CD4-positive, CD25-positive, alpha-beta regulatory T cell (primary cell): ENCODE results near the gene USP17L26. TPM values are rescaled to one million over a fixed set of nuclear protein-coding genes. Genes with fewer than 3 reads are reported as not detected.
"Not testable (repeated sequence)": the region's sequence is repeated elsewhere in the genome, so short reads cannot be mapped to it uniquely, and the experiment has no call there.

Experiments
- ATAC-seq, 2 donors: fragments of 150-1000 bp; cut with Tn5 transposase; one replicate each; pipeline ENCODE4 v1.10.0; 2021; ENCODE audit warnings: low read depth in 2 of 2, moderate number of reproducible peaks in 2 of 2, moderate library complexity in 1 of 2
- DNase-seq, 3 donors: peaks; one replicate each; pipeline versions ENCODE4 v3.0.0 to v3.0.0-alpha.2; 2012 to 2022; ENCODE audit warnings: mixed read lengths in 1 of 3
- H3K27ac ChIP-seq: one replicate; pipeline ENCODE4 v1.7.0; 2013; ENCODE audit warnings: mild to moderate bottlenecking, low read length; ENCODE audit not compliant: insufficient read depth, poor library complexity, severe bottlenecking
- H3K27me3 ChIP-seq: one replicate; pipeline ENCODE4 v1.7.0; 2013; ENCODE audit warnings: low read length; ENCODE audit not compliant: control insufficient read depth, insufficient read depth
- H3K36me3 ChIP-seq: one replicate; pipeline ENCODE4 v1.7.0; 2013; ENCODE audit warnings: mild to moderate bottlenecking, low read length, moderate library complexity; ENCODE audit not compliant: control insufficient read depth, insufficient read depth
- H3K4me1 ChIP-seq: 2 replicates; pipeline ENCODE4 v1.7.0; 2013; ENCODE audit warnings: mild to moderate bottlenecking, low read length; ENCODE audit not compliant: insufficient read depth, control insufficient read depth, poor library complexity, severe bottlenecking
- H3K4me3 ChIP-seq: one replicate; pipeline ENCODE4 v1.7.0; 2013; ENCODE audit warnings: low read depth, mild to moderate bottlenecking, low read length, moderate library complexity
- H3K9me3 ChIP-seq, 2 experiments: 1 replicate in 1 of 2; 2 replicates in 1 of 2; pipeline ENCODE4 v1.7.0; 2013; ENCODE audit warnings: low read length in 2 of 2, mild to moderate bottlenecking in 1 of 2, moderate library complexity in 1 of 2; ENCODE audit not compliant: control insufficient read depth in 2 of 2
- H3K27ac Mint-ChIP-seq, 3 donors: one replicate each; pipeline ENCODE4 v1.8.0; 2020 to 2022; ENCODE audit warnings: mild to moderate bottlenecking in 3 of 3, mixed read lengths in 3 of 3, moderate library complexity in 2 of 3
- H3K27me3 Mint-ChIP-seq: one replicate; pipeline ENCODE4 v1.8.0; 2022; ENCODE audit warnings: mild to moderate bottlenecking, mixed read lengths
- H3K36me3 Mint-ChIP-seq: one replicate; pipeline ENCODE4 v1.8.0; 2020; ENCODE audit warnings: mixed read lengths
- H3K4me1 Mint-ChIP-seq, 4 donors: one replicate each; pipeline ENCODE4 v1.8.0; 2020 to 2022; ENCODE audit warnings: mixed read lengths in 4 of 4, mild to moderate bottlenecking in 1 of 4
- H3K4me3 Mint-ChIP-seq, 4 donors: one replicate each; pipeline ENCODE4 v1.8.0; 2020 to 2022; ENCODE audit warnings: mild to moderate bottlenecking in 4 of 4, mixed read lengths in 4 of 4, moderate library complexity in 3 of 4
- H3K9me3 Mint-ChIP-seq, 7 donors: one replicate each; pipeline ENCODE4 v1.8.0; 2020 to 2022; ENCODE audit warnings: mixed read lengths in 7 of 7, mild to moderate bottlenecking in 3 of 7, moderate library complexity in 2 of 7
- polyA plus RNA-seq, 4 donors: library from polyadenylated mRNA; unstranded; fragments of 300-500 nt; fragmentation: Illumina TruSeq; gene quantifications; one replicate each; pipeline ENCODE4 v1.2.3, GENCODE V29; 2021
- total RNA-seq: library from RNA; stranded (reverse); gene quantifications from one replicate; pipeline ENCODE4 v1.2.3, GENCODE V29; 2022

Gene USP17L26
- total RNA-seq = not detected
- not detected for polyA plus RNA-seq

GRCh38 chr4:9334358-9334757, at the start of gene USP17L26:
TSS of gene USP17L26 (plus strand) at chr4:9334658. CDS start at chr4:9334658, 0 bp downstream.
- not testable (repeated sequence) for H3K27ac ChIP-seq, H3K27ac Mint-ChIP-seq, ATAC-seq, H3K27me3 Mint-ChIP-seq, H3K36me3 ChIP-seq, H3K9me3 Mint-ChIP-seq, H3K4me1 Mint-ChIP-seq, H3K4me1 ChIP-seq, H3K4me3 ChIP-seq, H3K36me3 Mint-ChIP-seq, DNase-seq, H3K9me3 ChIP-seq, H3K27me3 ChIP-seq, H3K4me3 Mint-ChIP-seq

GRCh38 chr4:9324191-9324590, 10.3 kb upstream of the USP17L26 start:
- not testable (repeated sequence) for H3K27me3 Mint-ChIP-seq, H3K9me3 Mint-ChIP-seq

GRCh38 chr4:9324865-9325264, 9.6 kb upstream of the USP17L26 start, which contains the start of gene USP17L24:
TSS of gene USP17L24 (plus strand) at chr4:9325165. CDS start at chr4:9325165, 0 bp downstream.
- not testable (repeated sequence) for H3K4me3 Mint-ChIP-seq, H3K36me3 Mint-ChIP-seq, H3K4me1 ChIP-seq, H3K27ac ChIP-seq, H3K4me1 Mint-ChIP-seq, H3K27me3 ChIP-seq, H3K9me3 Mint-ChIP-seq, ATAC-seq, H3K9me3 ChIP-seq, H3K4me3 ChIP-seq, H3K27ac Mint-ChIP-seq, DNase-seq, H3K27me3 Mint-ChIP-seq, H3K36me3 ChIP-seq

More at GRCh38 chr4:9324191-9324590, 10.3 kb upstream of the USP17L26 start:
- not testable (repeated sequence) for H3K36me3 ChIP-seq, H3K36me3 Mint-ChIP-seq, H3K27ac Mint-ChIP-seq, H3K4me1 ChIP-seq, ATAC-seq, H3K4me1 Mint-ChIP-seq, H3K4me3 Mint-ChIP-seq, H3K9me3 ChIP-seq, H3K27ac ChIP-seq, H3K27me3 ChIP-seq, DNase-seq, H3K4me3 ChIP-seq

GRCh38 chr4:9329611-9330010, 4.8 kb upstream of the USP17L26 start, which contains the start of gene USP17L25:
TSS of gene USP17L25 (plus strand) at chr4:9329911. CDS start at chr4:9329911, 0 bp downstream.
- H3K27me3 Mint-ChIP-seq, H3K4me1 ChIP-seq, H3K27ac Mint-ChIP-seq, H3K36me3 Mint-ChIP-seq, H3K27ac ChIP-seq, DNase-seq, ATAC-seq, H3K9me3 Mint-ChIP-seq, H3K36me3 ChIP-seq, H3K4me1 Mint-ChIP-seq, H3K9me3 ChIP-seq, H3K4me3 ChIP-seq, H3K4me3 Mint-ChIP-seq, H3K27me3 ChIP-seq: not testable (repeated sequence)

- H3K4me3 Mint-ChIP-seq = not testable (repeated sequence)
These were observed 4.6 kb downstream of the USP17L26 start, which contains the start of gene USP17L5 for GRCh38 chr4:9339103-9339502. TSS of gene USP17L5 (plus strand) at chr4:9339403. CDS start at chr4:9339403, 0 bp downstream.

GRCh38 chr4:9343848-9344247, 9.4 kb downstream of the USP17L26 start, which contains the start of gene USP17L27:
TSS of gene USP17L27 (plus strand) at chr4:9344148. CDS start at chr4:9344148, 0 bp downstream.
- not testable (repeated sequence) for ATAC-seq

More at GRCh38 chr4:9339103-9339502, 4.6 kb downstream of the USP17L26 start, which contains the start of gene USP17L5:
- H3K27me3 Mint-ChIP-seq, H3K4me1 Mint-ChIP-seq, H3K9me3 Mint-ChIP-seq, ATAC-seq, H3K9me3 ChIP-seq, H3K4me3 ChIP-seq, H3K27ac Mint-ChIP-seq, H3K36me3 ChIP-seq, H3K27me3 ChIP-seq, DNase-seq, H3K36me3 Mint-ChIP-seq, H3K4me1 ChIP-seq, H3K27ac ChIP-seq: not testable (repeated sequence)

GRCh38 chr4:9348593-9348992, 14.1 kb downstream of the USP17L26 start, which contains the start of gene USP17L28:
TSS of gene USP17L28 (plus strand) at chr4:9348893. CDS start at chr4:9348893, 0 bp downstream.
- H3K4me3 Mint-ChIP-seq, DNase-seq, H3K9me3 Mint-ChIP-seq, H3K27ac Mint-ChIP-seq, H3K27me3 Mint-ChIP-seq, H3K36me3 Mint-ChIP-seq, H3K9me3 ChIP-seq, H3K4me3 ChIP-seq, H3K4me1 Mint-ChIP-seq, H3K27me3 ChIP-seq, H3K36me3 ChIP-seq, H3K27ac ChIP-seq, H3K4me1 ChIP-seq, ATAC-seq: not testable (repeated sequence)

More at GRCh38 chr4:9343848-9344247, 9.4 kb downstream of the USP17L26 start, which contains the start of gene USP17L27:
- not testable (repeated sequence) for H3K4me3 ChIP-seq, H3K27me3 ChIP-seq, DNase-seq, H3K27ac ChIP-seq, H3K4me1 ChIP-seq, H3K9me3 ChIP-seq, H3K27ac Mint-ChIP-seq, H3K36me3 ChIP-seq, H3K27me3 Mint-ChIP-seq, H3K4me1 Mint-ChIP-seq, H3K36me3 Mint-ChIP-seq, H3K9me3 Mint-ChIP-seq, H3K4me3 Mint-ChIP-seq

- not testable (repeated sequence) for H3K27me3 Mint-ChIP-seq, H3K36me3 ChIP-seq, H3K4me1 ChIP-seq, H3K4me1 Mint-ChIP-seq, ATAC-seq, H3K27ac ChIP-seq, H3K4me3 Mint-ChIP-seq, H3K27ac Mint-ChIP-seq, H3K9me3 Mint-ChIP-seq, H3K9me3 ChIP-seq, H3K36me3 Mint-ChIP-seq, H3K27me3 ChIP-seq, DNase-seq, H3K4me3 ChIP-seq
These were observed 16.4 kb downstream of the USP17L26 start for GRCh38 chr4:9350866-9351265.
